Heart right ventricle (tissue), 16 donors: Measurements from ENCODE around the gene IAPP. TPM values are rescaled to one million over a fixed set of nuclear protein-coding genes. Genes with fewer than 3 reads are reported as not detected.

Experiments
- ATAC-seq, 8 donors: fragments of 200-7000 bp; cut with Tn5 transposase; one replicate each; pipeline ENCODE4 v1.9.1; 2020; ENCODE audit warnings: mild to moderate bottlenecking in 8 of 8, moderate library complexity in 8 of 8, moderate number of reproducible peaks in 1 of 8
- DNase-seq, 2 donors: peaks; one replicate each; pipeline ENCODE4 v3.0.0-alpha.2; 2020
- H3K27ac ChIP-seq, 10 donors: fragments of 200-600 bp; sonication (generic) in 2 of 10; one replicate each; pipeline versions ENCODE4 v1.5.0 to v1.8.0; 2020 to 2022; ENCODE audit warnings: mild to moderate bottlenecking in 3 of 10
- H3K27me3 ChIP-seq, 7 donors: fragments of 200-600 bp; one replicate each; pipeline ENCODE4 v1.8.0; 2021 to 2022; ENCODE audit warnings: mild to moderate bottlenecking in 2 of 7
- H3K36me3 ChIP-seq, 9 donors: fragments of 200-600 bp; sonication (generic) in 1 of 9; one replicate each; pipeline versions ENCODE4 v1.5.0 to v1.8.0; 2020 to 2022; ENCODE audit warnings: mild to moderate bottlenecking in 2 of 9
- H3K4me1 ChIP-seq, 9 donors: fragments of 200-600 bp; sonication (generic) in 1 of 9; one replicate each; pipeline versions ENCODE4 v1.5.0 to v1.8.0; 2020 to 2022; ENCODE audit warnings: mild to moderate bottlenecking in 4 of 9
- H3K4me3 ChIP-seq, 10 donors: fragments of 200-600 bp; sonication (generic) in 2 of 10; one replicate each; pipeline versions ENCODE4 v1.5.0 to v1.8.0; 2020 to 2022; ENCODE audit warnings: mild to moderate bottlenecking in 7 of 10, moderate library complexity in 2 of 10
- H3K9me3 ChIP-seq, 11 donors: fragments of 200-600 bp in 10 of 11; sonication (generic) in 2 of 11; one replicate each; pipeline versions ENCODE4 v1.5.0 to v1.8.0; 2013 to 2022; ENCODE audit warnings: mild to moderate bottlenecking in 2 of 11, control low read depth in 1 of 11, moderate library complexity in 1 of 11
- CTCF ChIP-seq, 9 donors: fragments of 200-600 bp; sonication (generic) in 2 of 9; IDR thresholded peaks; one replicate each; pipeline versions ENCODE4 v1.5.0 to v1.8.0; 2021 to 2022; ENCODE audit warnings: antibody characterized with exemption in 9 of 9, mild to moderate bottlenecking in 5 of 9, moderate library complexity in 1 of 9
- WGBS, 2 donors: extraction: QIAGEN DNeasy Blood & Tissue Kit; methylation state at CpG; one replicate each; pipeline ENCODE4 v1.1.7; 2013; ENCODE audit warnings: inconsistent platforms in 1 of 2; 5-methylcytosine and 5-hydroxymethylcytosine counted together
- intact Hi-C, 10 donors: fragments of 100-400 bp; cut with DNase I; formaldehyde crosslinking; loops; one replicate each; pipeline versions ENCODE4 v1.11.1 to v1.14.2; 2022
- polyA plus RNA-seq, 2 donors: library from polyadenylated mRNA; stranded (reverse); fragments of 200-250 nt; gene quantifications; one replicate each; pipeline ENCODE4 v1.2.3, GENCODE V29; 2013
- total RNA-seq, 10 donors: library from RNA; stranded (reverse); fragmentation: NEBNext Ultra II Directional in 3 of 10; extraction: Animal tissue kit (Norgen Biotek cat#: 25700) in 3 of 10; gene quantifications; one replicate each; pipeline versions ENCODE4 v1.2.1 to v1.2.4, GENCODE V29; 2021 to 2023
- donor health status: Arrhythmogenic right ventricular cardiomyopathy.
- donor health status: ischemic (EF 13 %, LVEDD 7.1; RV severe dilation, severe dysfunction).
- donor health status: healthy with polysubstance abuse.
- donor health status: DM: no; HTN: yes; CAD: no.
- donor health status: DM: no; HTN: no; CAD: no.
- donor health status: ischemic (EF 25% LVEDD 6.9; RV normal size, moderate dysfunction).
- donor health status: ischemic (EF 25% LVEDD 5.7; RV mildly dilated, moderate dysfunction).
- donor health status: healthy.
- donor health status: DM: yes; HTN: yes; CAD: no.
- donor health status: Ischemic cardiomyopathy.
- donor health status: ischemic (EF 35%, LVEDD 5.7; RV mildly dilated, moderate dysfunction).
- donor health status: nonischemic (EF 11% LVEDD 7.7; RV severe dilation, severe dysfunction).
- donor health status: DM: yes; HTN: yes; CAD: no.
- donor health status: PGD.
- donor health status: ischemic (EF 29% LVEDD 5.4; RV normal size, mild dysfunction).
- donor health status: nonischemic (EF 23%, LVEDD 6.1; RV moderate dilation, normal function).

The IAPP gene
- total and polyA plus RNA-seq, 12 donors = 0.09 TPM; not detected in 11

DNA sequence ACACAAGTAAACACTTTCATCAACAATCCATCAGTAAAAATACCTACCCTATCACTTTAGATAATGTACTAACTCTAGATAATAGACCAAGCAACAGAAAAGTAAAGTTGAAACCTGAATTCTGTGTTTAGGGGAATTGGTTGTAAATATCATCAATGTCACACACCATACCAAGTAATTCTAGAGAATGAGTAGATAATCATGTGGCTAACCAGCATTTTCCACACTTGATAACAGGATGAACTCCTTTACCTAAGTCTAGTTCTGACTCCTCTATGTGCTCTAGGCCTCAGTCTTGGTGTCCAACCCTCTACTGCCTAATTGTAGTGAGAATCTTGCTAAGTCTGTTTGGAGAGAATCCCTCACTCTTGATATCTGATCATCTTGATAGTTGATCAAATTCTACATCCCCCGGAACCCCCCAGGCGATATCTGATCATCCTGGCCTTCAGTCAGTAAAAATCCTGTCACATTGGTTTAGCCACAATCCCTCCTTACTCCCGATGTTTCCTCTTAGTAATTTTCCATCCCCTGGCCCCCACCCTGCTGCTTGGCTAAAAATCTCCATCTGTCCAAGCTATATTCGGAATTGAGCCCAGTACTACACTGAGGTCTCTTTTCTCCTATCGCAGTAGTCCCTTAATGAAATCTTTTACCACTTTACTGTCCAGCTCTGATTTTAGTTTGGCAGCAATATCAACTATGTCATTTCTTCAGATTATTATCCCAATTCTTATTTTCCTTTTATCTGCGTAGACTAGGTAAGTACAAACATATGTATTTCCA, 34.5 kb upstream of the IAPP start:
- no peaks in the 10 kb centered on the region for H3K4me1 ChIP-seq
- no peak overlapping the region for H3K27ac ChIP-seq
- DNase-seq (no peak), ATAC-seq (no peak)
- no peaks in the 10 kb centered on the region for H3K27me3 ChIP-seq
- 80 to 85% methylated on average over 6 of the region's 6 CpGs for WGBS, 2 donors
- intact Hi-C loops = no loop called here
- H3K4me3 ChIP-seq = no peak overlapping the region
- H3K36me3 ChIP-seq = no peaks in the 10 kb centered on the region
- no peak for TF ChIP-seq CTCF (IDR thresholded peaks at IDR 0.05)
- no peaks in the 10 kb centered on the region for H3K9me3 ChIP-seq

- 73 to 82% methylated on average over 1 of the region's 1 CpG for WGBS, 2 donors
- Histone ChIP-seq H3K4me3 (no peak overlapping the region), H3K4me1 (no peaks in the 10 kb centered on the region), H3K36me3 (no peaks in the 10 kb centered on the region), H3K27me3 (no peaks in the 10 kb centered on the region), H3K27ac (no peak overlapping the region), H3K9me3 (no peaks in the 10 kb centered on the region)
- intact Hi-C loops = no loop called here
- no peak for DNase-seq
- no peak for ATAC-seq
- no peak for TF ChIP-seq CTCF (IDR thresholded peaks at IDR 0.05)
Observed at GRCh38 chr12:21339921-21340320, 32.8 kb upstream of the IAPP start.

- ATAC-seq (no peak), DNase-seq (no peak)
- Histone ChIP-seq H3K27me3 (no peaks in the 10 kb centered on the region), H3K9me3 (no peaks in the 10 kb centered on the region), H3K36me3 (no peaks in the 10 kb centered on the region), H3K4me3 (no peak overlapping the region), H3K4me1 (no peaks in the 10 kb centered on the region), H3K27ac (no peak overlapping the region)
- no peak for TF ChIP-seq CTCF (IDR thresholded peaks at IDR 0.05)
- 77 to 79% methylated on average over 6 of the region's 6 CpGs for WGBS, 2 donors
- intact Hi-C loops = no loop called here
Observed at GRCh38 chr12:21340403-21340802, 32.3 kb upstream of the IAPP start.

GRCh38 chr12:21341769-21342168, 30.9 kb upstream of the IAPP start:
- H3K4me3 ChIP-seq = no peak overlapping the region
- H3K36me3 ChIP-seq = no peaks in the 10 kb centered on the region
- H3K9me3 ChIP-seq = no peaks in the 10 kb centered on the region
- H3K4me1 ChIP-seq = no peaks in the 10 kb centered on the region
- no peak overlapping the region for H3K27ac ChIP-seq
- DNase-seq = no peak
- 73 to 80% methylated on average over 4 of the region's 4 CpGs for WGBS, 2 donors
- intact Hi-C loops = no loop called here
- no peaks in the 10 kb centered on the region for H3K27me3 ChIP-seq
- no peak for TF ChIP-seq CTCF (IDR thresholded peaks at IDR 0.05)
- ATAC-seq = no peak
